Adrenal gland (tissue), 5 donors: ENCODE measurements around the gene FRMD3.

Experiments
- POLR2A ChIP-seq, 2 donors: fragments of 450-650 bp; IDR thresholded peaks; one replicate each; pipeline ENCODE4 v1.6.1; 2017; ENCODE audit warnings: antibody characterized with exemption in 2 of 2, mild to moderate bottlenecking in 2 of 2, moderate library complexity in 1 of 2
- TF ChIP-seq, protein P1 (sequence below), 6 experiments: fragments of 450-650 bp in 4 of 6; fragments of 200-600 bp in 2 of 6; sonication (generic) in 1 of 6; IDR thresholded peaks; 1 replicate in 5 of 6; 2 replicates in 1 of 6; pipeline versions ENCODE4 v1.5.1 to v1.8.0; 2016 to 2021; ENCODE audit warnings: antibody characterized with exemption in 6 of 6, mild to moderate bottlenecking in 2 of 6, moderate library complexity in 1 of 6
- donor health status: DM: no; HTN: no; CAD: no.

DNA sequence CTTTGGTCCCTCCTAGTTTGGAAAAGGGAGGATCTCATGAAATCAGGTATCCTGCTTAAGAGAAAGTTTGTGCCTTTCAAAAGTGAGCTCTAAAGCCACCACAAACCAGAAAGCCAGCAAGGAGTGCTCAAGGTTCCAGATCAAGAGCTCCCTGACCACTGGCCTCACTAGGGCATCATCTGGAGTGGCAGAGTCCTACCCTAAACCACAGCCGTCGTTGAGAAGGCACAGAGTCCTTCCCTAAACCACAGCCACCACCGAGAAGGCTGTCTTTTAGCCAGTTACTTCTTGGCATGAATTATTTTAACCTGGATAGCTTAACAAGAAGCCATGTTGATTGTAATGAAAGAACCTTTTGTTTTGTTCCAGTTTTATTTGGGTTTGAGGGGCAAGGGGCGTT, 102.9 kb downstream of the FRMD3 start:
- no peak for TF ChIP-seq POLR2A (IDR thresholded peaks at IDR 0.05)
- TF ChIP-seq, protein P1, sequence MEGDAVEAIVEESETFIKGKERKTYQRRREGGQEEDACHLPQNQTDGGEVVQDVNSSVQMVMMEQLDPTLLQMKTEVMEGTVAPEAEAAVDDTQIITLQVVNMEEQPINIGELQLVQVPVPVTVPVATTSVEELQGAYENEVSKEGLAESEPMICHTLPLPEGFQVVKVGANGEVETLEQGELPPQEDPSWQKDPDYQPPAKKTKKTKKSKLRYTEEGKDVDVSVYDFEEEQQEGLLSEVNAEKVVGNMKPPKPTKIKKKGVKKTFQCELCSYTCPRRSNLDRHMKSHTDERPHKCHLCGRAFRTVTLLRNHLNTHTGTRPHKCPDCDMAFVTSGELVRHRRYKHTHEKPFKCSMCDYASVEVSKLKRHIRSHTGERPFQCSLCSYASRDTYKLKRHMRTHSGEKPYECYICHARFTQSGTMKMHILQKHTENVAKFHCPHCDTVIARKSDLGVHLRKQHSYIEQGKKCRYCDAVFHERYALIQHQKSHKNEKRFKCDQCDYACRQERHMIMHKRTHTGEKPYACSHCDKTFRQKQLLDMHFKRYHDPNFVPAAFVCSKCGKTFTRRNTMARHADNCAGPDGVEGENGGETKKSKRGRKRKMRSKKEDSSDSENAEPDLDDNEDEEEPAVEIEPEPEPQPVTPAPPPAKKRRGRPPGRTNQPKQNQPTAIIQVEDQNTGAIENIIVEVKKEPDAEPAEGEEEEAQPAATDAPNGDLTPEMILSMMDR (IDR thresholded peaks at IDR 0.05), result no peak
